HL-60 (cell line): ENCODE data around the gene PRKRIP1.

Experiments
- DNase-seq, 2 experiments: peaks; one replicate each; pipeline ENCODE4 v3.0.0-alpha.2; 2010 to 2020; ENCODE audit warnings: low read depth in 1 of 2, low spot score in 1 of 2
- H3K27ac ChIP-seq: fragments of 250-450 bp; sonication (Bioruptor Pico); replicated peaks from 2 replicates; pipeline ENCODE4 v1.5.1; 2020; ENCODE audit warnings: mild to moderate bottlenecking, moderate library complexity
- H3K27me3 ChIP-seq: fragments of 250-450 bp; sonication (Bioruptor Pico); 2 replicates; pipeline ENCODE4 v1.5.1; 2021; ENCODE audit warnings: mild to moderate bottlenecking, moderate library complexity; ENCODE audit not compliant: insufficient read depth, poor library complexity, severe bottlenecking
- H3K4me3 ChIP-seq: replicated peaks from 2 replicates; pipeline ENCODE4 v1.5.1; 2011; ENCODE audit warnings: mild to moderate bottlenecking, control low read depth, low read length; ENCODE audit not compliant: insufficient read depth
- CTCF ChIP-seq: IDR thresholded peaks from one replicate; pipeline ENCODE4 v1.5.1; 2011; ENCODE audit warnings: low read length, control low read depth, inconsistent platforms; ENCODE audit not compliant: insufficient read depth
- GABPA ChIP-seq: IDR thresholded peaks from 2 replicates; pipeline ENCODE4 v1.6.1; 2012; ENCODE audit warnings: low read depth
- POLR2AphosphoS5 ChIP-seq: IDR thresholded peaks from 2 replicates; pipeline ENCODE4 v1.6.1; 2012; ENCODE audit warnings: low read depth
- REST ChIP-seq: IDR thresholded peaks from 2 replicates; pipeline ENCODE4 v1.6.1; 2012; ENCODE audit warnings: low read depth; ENCODE audit not compliant: insufficient replicate concordance
- SPI1 ChIP-seq: IDR thresholded peaks from 2 replicates; pipeline ENCODE4 v1.6.1; 2012; ENCODE audit warnings: low read depth, mild to moderate bottlenecking, borderline replicate concordance

The PRKRIP1 gene

GRCh38 chr7:102439963-102440795, 44.0 kb downstream of the PRKRIP1 start:
- TF ChIP-seq GABPA (no peak), CTCF (no peak), SPI1 (no peak), POLR2AphosphoS5 (no peak), REST (no peak)
- H3K4me3 ChIP-seq = no peak overlapping the region
- no peaks in the 10 kb centered on the region for H3K27me3 ChIP-seq
- H3K27ac ChIP-seq = no peak overlapping the region
- DNase-seq = no peak

- H3K4me3 ChIP-seq = no peak overlapping the region
- no peaks in the 10 kb centered on the region for H3K27me3 ChIP-seq
- DNase-seq = no peak
- H3K27ac ChIP-seq = peak overlapping the region; percentile 21; the same call in 1 of the 2 replicates
- TF ChIP-seq CTCF = no peak
- no peak for TF ChIP-seq REST
- no peak for TF ChIP-seq GABPA
- no peak for TF ChIP-seq SPI1
- TF ChIP-seq POLR2AphosphoS5 = no peak
Measured at GRCh38 chr7:102444961-102445673, 49.0 kb downstream of the PRKRIP1 start.

GRCh38 chr7:102445674-102446071, 49.5 kb downstream of the PRKRIP1 start:
- TF ChIP-seq CTCF (no peak), SPI1 (no peak), REST (no peak), POLR2AphosphoS5 (no peak), GABPA (no peak)
- DNase-seq = no peak
- Histone ChIP-seq H3K4me3 (no peak overlapping the region), H3K27me3 (no peaks in the 10 kb centered on the region), H3K27ac (peak overlapping the region; percentile 21; the same call in 1 of the 2 replicates)
